CD4-positive, alpha-beta T cell (primary cell): ENCODE measurements around the gene TMEM38A. TPM values are rescaled to one million over a fixed set of nuclear protein-coding genes. Genes with fewer than 3 reads are reported as not detected.

Experiments
- ATAC-seq: fragments of 200-7000 bp; cut with Tn5 transposase; one replicate; pipeline ENCODE4 v1.10.0; 2022; ENCODE audit warnings: mild to moderate bottlenecking; ENCODE audit not compliant: poor library complexity
- CTCF ChIA-PET: fragments of 350-600 bp; sonication (Branson Sonifier 250); formaldehyde crosslinking; loops from one replicate; lab custom pipeline; 2021; ENCODE audit warnings: antibody characterized with exemption, inconsistent platforms; lab: Charles Lee
- POLR2A ChIA-PET: fragments of 350-600 bp; sonication (Branson Sonifier 250); formaldehyde crosslinking; loops from one replicate; lab custom pipeline; 2021; ENCODE audit warnings: antibody characterized with exemption, inconsistent platforms; lab: Charles Lee
- DNase-seq, 14 experiments: peaks; one replicate each; pipeline ENCODE4 v3.0.0-alpha.2; 2013 to 2020; ENCODE audit warnings: mixed read lengths in 2 of 14
- H3K27ac ChIP-seq, 2 donors: one replicate each; pipeline versions ENCODE4 v1.5.1 to v1.7.0; 2013; ENCODE audit warnings: low read length in 2 of 2, low read depth in 1 of 2, mild to moderate bottlenecking in 1 of 2
- H3K27me3 ChIP-seq, 2 experiments: 1 replicate in 1 of 2; 2 replicates in 1 of 2; pipeline versions ENCODE4 v1.6.1 to v1.7.0; 2013; ENCODE audit warnings: low read length in 2 of 2, control low read depth in 1 of 2, mild to moderate bottlenecking in 1 of 2, moderate library complexity in 1 of 2; ENCODE audit not compliant: insufficient read depth in 2 of 2, control insufficient read depth in 1 of 2
- H3K36me3 ChIP-seq: one replicate; pipeline ENCODE4 v1.6.1; 2013; ENCODE audit warnings: low read length, control low read depth; ENCODE audit not compliant: insufficient read depth
- H3K4me1 ChIP-seq: one replicate; pipeline ENCODE4 v1.6.1; 2013; ENCODE audit warnings: low read length, control low read depth; ENCODE audit not compliant: insufficient read depth
- H3K4me3 ChIP-seq: one replicate; pipeline ENCODE4 v1.5.1; 2013; ENCODE audit warnings: mild to moderate bottlenecking, low read length, moderate library complexity
- H3K9me3 ChIP-seq, 2 experiments: 1 replicate in 1 of 2; 2 replicates in 1 of 2; pipeline versions ENCODE4 v1.6.1 to v1.7.0; 2013; ENCODE audit warnings: low read length in 2 of 2, mild to moderate bottlenecking in 2 of 2, control low read depth in 1 of 2, moderate library complexity in 1 of 2; ENCODE audit not compliant: control insufficient read depth in 1 of 2, insufficient read depth in 1 of 2
- H3K27ac Mint-ChIP-seq: one replicate; pipeline ENCODE4 v1.8.0; 2020; ENCODE audit warnings: mixed read lengths
- H3K27me3 Mint-ChIP-seq: one replicate; pipeline ENCODE4 v1.8.0; 2021; ENCODE audit warnings: mixed read lengths
- H3K36me3 Mint-ChIP-seq: one replicate; pipeline ENCODE4 v1.8.0; 2021; ENCODE audit warnings: low read depth, mixed read lengths
- H3K4me1 Mint-ChIP-seq: one replicate; pipeline ENCODE4 v1.8.0; 2021; ENCODE audit warnings: low read depth, mixed read lengths
- H3K4me3 Mint-ChIP-seq: one replicate; pipeline ENCODE4 v1.8.0; 2020; ENCODE audit warnings: mild to moderate bottlenecking, mixed read lengths
- H3K9me3 Mint-ChIP-seq: one replicate; pipeline ENCODE4 v1.8.0; 2020; ENCODE audit warnings: mixed read lengths
- CTCF ChIP-seq: fragments of 200-600 bp; IDR thresholded peaks from one replicate; pipeline ENCODE4 v1.8.0; 2022; ENCODE audit warnings: antibody characterized with exemption, mild to moderate bottlenecking
- intact Hi-C, 2 experiments: fragments of 100-400 bp; cut with DNase I in 1 of 2; cut with micrococcal nuclease in 1 of 2; formaldehyde crosslinking; loops; one replicate each; pipeline versions ENCODE4 v1.15.1 to v1.9.0; 2023 to 2025; cut with DNase I, micrococcal nuclease
- polyA plus RNA-seq, 2 donors: library from polyadenylated mRNA; unstranded; fragments of 120-200 nt; gene quantifications; one replicate each; pipeline ENCODE4 v1.2.1, GENCODE V29; 2013
- total RNA-seq, 174 experiments: library from RNA in 2 of 174; stranded (reverse) in 2 of 174; gene quantifications; one replicate each; pipeline ENCODE4 v1.2.3 and lab custom pipeline; 2021 to 2026

Gene TMEM38A
- total RNA-seq = under 1 TPM in 1 of 2 experiments, not detected in 1; 0.59 TPM
- 0.47 TPM for polyA plus RNA-seq (2013, experiment 1 of 2)
- polyA plus RNA-seq (2013, experiment 2 of 2) = 3.7 TPM
- total RNA-seq (lab: John Stamatoyannopoulos, UW) = 0.07 to 2.1 (median 0.64) reads per million in 172 experiments

- peaks cover 31% of the 10 kb centered on the region for H3K36me3 ChIP-seq
- ChIA-PET POLR2A (interaction anchor here (0.6 to 3.5 kb wide), 16 partner anchors 9 to 1281 kb away, joined by 3 to 25 read pairs (median 4); partner anchors contain the start of genes AKAP8, C19orf44, CALR3 and MED26), CTCF (interaction anchor here (1.5 kb wide), 1 partner anchor 120 kb away, joined by 3 read pairs; no protein-coding TSS in a partner anchor)
- Mint-ChIP-seq H3K27ac (peak within 1 kb of the TSS; percentile 98), H3K9me3 (no peaks in the 10 kb centered on the region), H3K4me3 (peak within 1 kb of the TSS; percentile 100), H3K4me1 (peaks cover 46% of the 10 kb centered on the region), H3K36me3 (peaks cover 37% of the 10 kb centered on the region), H3K27me3 (no peaks in the 10 kb centered on the region)
- H3K27me3 ChIP-seq = no peaks in the 10 kb centered on the region
- H3K4me3 ChIP-seq = peak within 1 kb of the TSS; percentile 92
- peaks cover 51% of the 10 kb centered on the region for H3K4me1 ChIP-seq
- ATAC-seq (no peak), DNase-seq (peak in 13 of 14 experiments; percentile 4 to 69 (median 32))
- H3K27ac ChIP-seq = peak within 1 kb of the TSS; percentile 75 to 93
- no peak for TF ChIP-seq CTCF
- no peaks in the 10 kb centered on the region for H3K9me3 ChIP-seq
- intact Hi-C loops = loop anchor here (1.0 to 2.0 kb wide), 3 partner anchors 33 to 119 kb away; partner anchors contain the start of genes CHERP (in 2 of the 2) and MED26 (in 1 of the 2)
Observed at GRCh38 chr19:16660763-16661479, at the start of gene TMEM38A. TSS of gene TMEM38A (plus strand) at chr19:16661139. CDS start at chr19:16661218, 79 bp downstream.

GRCh38 chr19:16612636-16613035, 48.3 kb upstream of the TMEM38A start:
- H3K4me1 ChIP-seq = peaks cover 53% of the 10 kb centered on the region
- CTCF ChIA-PET = interaction anchor here (1.2 to 3.5 kb wide), 2 partner anchors 25 to 31 kb away, joined by 3 to 15 read pairs; no protein-coding TSS in a partner anchor

More at GRCh38 chr19:16612636-16613035, 48.3 kb upstream of the TMEM38A start:
- Mint-ChIP-seq H3K4me3 (no peak overlapping the region), H3K27ac (no peak overlapping the region), H3K27me3 (no peaks in the 10 kb centered on the region), H3K36me3 (peaks cover 4% of the 10 kb centered on the region), H3K4me1 (peaks cover 86% of the 10 kb centered on the region), H3K9me3 (no peaks in the 10 kb centered on the region)
- DNase-seq (no peak), ATAC-seq (no peak)
- Histone ChIP-seq H3K9me3 (no peaks in the 10 kb centered on the region), H3K27ac (no peak overlapping the region), H3K4me3 (no peak overlapping the region), H3K27me3 (no peaks in the 10 kb centered on the region), H3K36me3 (peaks cover 2% of the 10 kb centered on the region)
- intact Hi-C loops = no loop called here
- TF ChIP-seq CTCF = no peak
- POLR2A ChIA-PET = interaction anchor here (0.6 to 0.8 kb wide), 2 partner anchors 25 to 28 kb away, joined by 3 read pairs; no protein-coding TSS in a partner anchor
